Lower leg skin (tissue), 4 donors: ENCODE results near the gene LIN9. TPM values are rescaled to one million over a fixed set of nuclear protein-coding genes. Genes with fewer than 3 reads are reported as not detected.

Experiments used
- DNase-seq, 2 donors: peaks; one replicate each; pipeline ENCODE4 v3.0.0-alpha.2; 2019; ENCODE audit warnings: low spot score in 2 of 2
- H3K4me3 ChIP-seq: fragments of 200-600 bp; sonication (generic); 2 replicates; pipeline ENCODE4 v1.5.1; 2017; ENCODE audit warnings: mild to moderate bottlenecking, low read depth; ENCODE audit not compliant: poor library complexity, severe bottlenecking
- POLR2A ChIP-seq, 2 donors: fragments of 450-650 bp; IDR thresholded peaks; one replicate each; pipeline ENCODE4 v1.6.1; 2016 to 2017; ENCODE audit warnings: antibody characterized with exemption in 2 of 2, mild to moderate bottlenecking in 1 of 2, moderate library complexity in 1 of 2
- WGBS, 2 donors: methylation state at CpG; one replicate each; pipeline ENCODE4 v1.1.5; 2018; 5-methylcytosine and 5-hydroxymethylcytosine counted together
- intact Hi-C: fragments of 100-400 bp; cut with DNase I; formaldehyde crosslinking; loops from one replicate; pipeline ENCODE4 v1.15.0; 2023; ENCODE audit warnings: low total_unique reads
- total RNA-seq, 4 donors: library from RNA; depleted of rRNA; stranded (reverse); fragments of >200 nt; gene quantifications; one replicate each; pipeline ENCODE4 v1.1.0, GENCODE V29; 2016
- TF ChIP-seq, protein P1 (sequence below), 3 donors: fragments of 450-650 bp; IDR thresholded peaks; one replicate each; pipeline ENCODE4 v1.5.1; 2016; ENCODE audit warnings: antibody characterized with exemption in 3 of 3, mild to moderate bottlenecking in 3 of 3, moderate library complexity in 2 of 3

Gene LIN9
- total RNA-seq, 4 donors from 2014 or later = 3.8 to 5.7 (median 4.9) TPM

GRCh38 chr1:226211181-226211821 is 97.7 kb downstream of the LIN9 start:
- WGBS, 2 donors = 57 to 68% methylated on average over 5 of the region's 5 CpGs
- H3K4me3 ChIP-seq = no peak overlapping the region
- TF ChIP-seq, protein P1, sequence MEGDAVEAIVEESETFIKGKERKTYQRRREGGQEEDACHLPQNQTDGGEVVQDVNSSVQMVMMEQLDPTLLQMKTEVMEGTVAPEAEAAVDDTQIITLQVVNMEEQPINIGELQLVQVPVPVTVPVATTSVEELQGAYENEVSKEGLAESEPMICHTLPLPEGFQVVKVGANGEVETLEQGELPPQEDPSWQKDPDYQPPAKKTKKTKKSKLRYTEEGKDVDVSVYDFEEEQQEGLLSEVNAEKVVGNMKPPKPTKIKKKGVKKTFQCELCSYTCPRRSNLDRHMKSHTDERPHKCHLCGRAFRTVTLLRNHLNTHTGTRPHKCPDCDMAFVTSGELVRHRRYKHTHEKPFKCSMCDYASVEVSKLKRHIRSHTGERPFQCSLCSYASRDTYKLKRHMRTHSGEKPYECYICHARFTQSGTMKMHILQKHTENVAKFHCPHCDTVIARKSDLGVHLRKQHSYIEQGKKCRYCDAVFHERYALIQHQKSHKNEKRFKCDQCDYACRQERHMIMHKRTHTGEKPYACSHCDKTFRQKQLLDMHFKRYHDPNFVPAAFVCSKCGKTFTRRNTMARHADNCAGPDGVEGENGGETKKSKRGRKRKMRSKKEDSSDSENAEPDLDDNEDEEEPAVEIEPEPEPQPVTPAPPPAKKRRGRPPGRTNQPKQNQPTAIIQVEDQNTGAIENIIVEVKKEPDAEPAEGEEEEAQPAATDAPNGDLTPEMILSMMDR (IDR thresholded peaks at IDR 0.05) = no peak
- TF ChIP-seq POLR2A (IDR thresholded peaks at IDR 0.05) = no peak
- intact Hi-C loops = no loop called here
- no peak for DNase-seq

GRCh38 chr1:226210571-226211176 is 98.3 kb downstream of the LIN9 start:
- TF ChIP-seq, protein P1 (IDR thresholded peaks at IDR 0.05) = no peak
- no peak for TF ChIP-seq POLR2A (IDR thresholded peaks at IDR 0.05)
- intact Hi-C loops = no loop called here
- DNase-seq = no peak
- 68 to 71% methylated on average over 7 of the region's 7 CpGs for WGBS, 2 donors
- no peak overlapping the region for H3K4me3 ChIP-seq

GRCh38 chr1:226209307-226210059 is 99.5 kb downstream of the LIN9 start:
- no peak overlapping the region for H3K4me3 ChIP-seq
- intact Hi-C loops = no loop called here
- TF ChIP-seq POLR2A (IDR thresholded peaks at IDR 0.05) = no peak
- TF ChIP-seq, protein P1 (IDR thresholded peaks at IDR 0.05) = no peak
- 75 to 88% methylated on average over 17 of the region's 17 CpGs for WGBS, 2 donors
- DNase-seq = no peak

GRCh38 chr1:226207048-226207447 is 101.9 kb downstream of the LIN9 start:
- TF ChIP-seq, protein P1 (IDR thresholded peaks at IDR 0.05) = no peak
- no peak for TF ChIP-seq POLR2A (IDR thresholded peaks at IDR 0.05)
- WGBS, 2 donors = 93 to 94% methylated on average over 5 of the region's 5 CpGs
- intact Hi-C loops = no loop called here

DNA sequence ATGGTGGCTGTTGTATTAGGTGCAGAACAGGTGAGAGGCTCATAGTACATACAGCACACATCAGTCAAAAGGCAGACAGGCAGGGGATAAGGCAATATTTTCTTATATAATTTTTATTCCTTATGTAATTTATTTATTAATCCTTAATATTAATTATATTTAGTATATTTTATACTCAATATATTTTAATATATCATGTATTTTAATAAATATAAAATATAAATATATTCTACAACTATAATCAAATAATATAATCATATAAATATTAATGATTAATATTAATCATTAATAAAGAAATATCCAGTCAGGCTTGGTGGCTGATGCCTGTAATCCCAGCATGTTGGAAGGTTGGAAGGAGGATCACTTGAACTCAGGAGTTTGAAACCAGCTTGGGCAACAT is 104.8 kb downstream of the LIN9 start:
- H3K4me3 ChIP-seq = no peak overlapping the region
- no peak for DNase-seq
- no peak for TF ChIP-seq POLR2A (IDR thresholded peaks at IDR 0.05)
- TF ChIP-seq, protein P1 (IDR thresholded peaks at IDR 0.05) = no peak
- intact Hi-C loops = loop anchor here (5.0 kb wide), 1 partner anchor 82 kb away; no protein-coding TSS in a partner anchor

More at GRCh38 chr1:226207048-226207447, 101.9 kb downstream of the LIN9 start:
- H3K4me3 ChIP-seq = no peak overlapping the region
- DNase-seq = no peak
